Measurements from ENCODE around the gene SLC6A6.

Gene SLC6A6

GRCh38 chr3:14455571-14456317 lies 53.3 kb downstream of the SLC6A6 start:
- Histone ChIP-seq H3K27ac (ENCODE audit: low read length) (no peak overlapping the region), H3K9me3 (ENCODE audit: control insufficient read depth in 2 of 2, low read length in 2 of 2) (no peaks in the 10 kb centered on the region), H3K36me3 (ENCODE audit: control insufficient read depth in 2 of 2, insufficient read depth in 2 of 2, low read length in 2 of 2) (peaks cover 0 to 4% of the 10 kb centered on the region in 2 donors), H3K4me3 (ENCODE audit: low read length in 2 of 2) (no peak overlapping the region), H3K9ac (ENCODE audit: low read length in 2 of 2) (no peak overlapping the region), H3K27me3 (ENCODE audit: control insufficient read depth in 1 of 2, insufficient read depth in 2 of 2, low read length in 2 of 2) (no peaks in the 10 kb centered on the region), H3K4me1 (ENCODE audit: control insufficient read depth, insufficient read depth, low read length) (peaks cover 45% of the 10 kb centered on the region)

GRCh38 chr3:14456794-14457193 lies 54.4 kb downstream of the SLC6A6 start:
- H3K36me3 ChIP-seq (ENCODE audit: control insufficient read depth in 2 of 2, insufficient read depth in 2 of 2, low read length in 2 of 2): peaks cover 0 to 5% of the 10 kb centered on the region in 2 donors
- H3K4me3 ChIP-seq (ENCODE audit: low read length in 2 of 2): no peak overlapping the region
- H3K9ac ChIP-seq (ENCODE audit: low read length in 2 of 2): no peak overlapping the region
- no peaks in the 10 kb centered on the region for H3K27me3 ChIP-seq (ENCODE audit: control insufficient read depth in 1 of 2, insufficient read depth in 2 of 2, low read length in 2 of 2)
- no peaks in the 10 kb centered on the region for H3K9me3 ChIP-seq (ENCODE audit: control insufficient read depth in 2 of 2, low read length in 2 of 2)
- H3K27ac ChIP-seq (ENCODE audit: low read length): no peak overlapping the region
- peaks cover 45% of the 10 kb centered on the region for H3K4me1 ChIP-seq (ENCODE audit: control insufficient read depth, insufficient read depth, low read length)

- Histone ChIP-seq H3K4me1 (ENCODE audit: control insufficient read depth, insufficient read depth, low read length) (peaks cover 38% of the 10 kb centered on the region), H3K9me3 (ENCODE audit: control insufficient read depth in 2 of 2, low read length in 2 of 2) (no peaks in the 10 kb centered on the region), H3K27me3 (ENCODE audit: control insufficient read depth in 1 of 2, insufficient read depth in 2 of 2, low read length in 2 of 2) (no peaks in the 10 kb centered on the region), H3K27ac (ENCODE audit: low read length) (no peak overlapping the region), H3K9ac (ENCODE audit: low read length in 2 of 2) (no peak overlapping the region), H3K4me3 (ENCODE audit: low read length in 2 of 2) (no peak overlapping the region), H3K36me3 (ENCODE audit: control insufficient read depth in 2 of 2, insufficient read depth in 2 of 2, low read length in 2 of 2) (peaks cover under 1 to 5% of the 10 kb centered on the region in 2 donors)
Measured at GRCh38 chr3:14457481-14457880, 55.1 kb downstream of the SLC6A6 start.

- H3K4me1 ChIP-seq (ENCODE audit: control insufficient read depth, insufficient read depth, low read length): peaks cover 33% of the 10 kb centered on the region
- H3K9me3 ChIP-seq (ENCODE audit: control insufficient read depth in 2 of 2, low read length in 2 of 2): no peaks in the 10 kb centered on the region
- H3K36me3 ChIP-seq (ENCODE audit: control insufficient read depth in 2 of 2, insufficient read depth in 2 of 2, low read length in 2 of 2): peaks cover 5% of the 10 kb centered on the region in 2 donors
- no peak overlapping the region for H3K4me3 ChIP-seq (ENCODE audit: low read length in 2 of 2)
- no peaks in the 10 kb centered on the region for H3K27me3 ChIP-seq (ENCODE audit: control insufficient read depth in 1 of 2, insufficient read depth in 2 of 2, low read length in 2 of 2)
- no peak overlapping the region for H3K27ac ChIP-seq (ENCODE audit: low read length)
- no peak overlapping the region for H3K9ac ChIP-seq (ENCODE audit: low read length in 2 of 2)
Measured at GRCh38 chr3:14457999-14458398, 55.6 kb downstream of the SLC6A6 start.

- no peaks in the 10 kb centered on the region for H3K9me3 ChIP-seq (ENCODE audit: control insufficient read depth in 2 of 2, low read length in 2 of 2)
- no peaks in the 10 kb centered on the region for H3K27me3 ChIP-seq (ENCODE audit: control insufficient read depth in 1 of 2, insufficient read depth in 2 of 2, low read length in 2 of 2)
- H3K9ac ChIP-seq (ENCODE audit: low read length in 2 of 2): no peak overlapping the region
- peaks cover 27% of the 10 kb centered on the region for H3K4me1 ChIP-seq (ENCODE audit: control insufficient read depth, insufficient read depth, low read length)
- H3K36me3 ChIP-seq (ENCODE audit: control insufficient read depth in 2 of 2, insufficient read depth in 2 of 2, low read length in 2 of 2): peaks cover 5% of the 10 kb centered on the region in 2 donors
- no peak overlapping the region for H3K27ac ChIP-seq (ENCODE audit: low read length)
- no peak overlapping the region for H3K4me3 ChIP-seq (ENCODE audit: low read length in 2 of 2)
Measured at GRCh38 chr3:14458434-14459275, 56.2 kb downstream of the SLC6A6 start.

GRCh38 chr3:14459384-14459783 lies 57.0 kb downstream of the SLC6A6 start:
- Histone ChIP-seq H3K27ac (ENCODE audit: low read length) (no peak overlapping the region), H3K9ac (ENCODE audit: low read length in 2 of 2) (no peak overlapping the region), H3K4me1 (ENCODE audit: control insufficient read depth, insufficient read depth, low read length) (peaks cover 20% of the 10 kb centered on the region), H3K9me3 (ENCODE audit: control insufficient read depth in 2 of 2, low read length in 2 of 2) (no peaks in the 10 kb centered on the region), H3K4me3 (ENCODE audit: low read length in 2 of 2) (no peak overlapping the region), H3K36me3 (ENCODE audit: control insufficient read depth in 2 of 2, insufficient read depth in 2 of 2, low read length in 2 of 2) (peaks cover 5% of the 10 kb centered on the region in 2 donors), H3K27me3 (ENCODE audit: control insufficient read depth in 1 of 2, insufficient read depth in 2 of 2, low read length in 2 of 2) (no peaks in the 10 kb centered on the region)

DNA sequence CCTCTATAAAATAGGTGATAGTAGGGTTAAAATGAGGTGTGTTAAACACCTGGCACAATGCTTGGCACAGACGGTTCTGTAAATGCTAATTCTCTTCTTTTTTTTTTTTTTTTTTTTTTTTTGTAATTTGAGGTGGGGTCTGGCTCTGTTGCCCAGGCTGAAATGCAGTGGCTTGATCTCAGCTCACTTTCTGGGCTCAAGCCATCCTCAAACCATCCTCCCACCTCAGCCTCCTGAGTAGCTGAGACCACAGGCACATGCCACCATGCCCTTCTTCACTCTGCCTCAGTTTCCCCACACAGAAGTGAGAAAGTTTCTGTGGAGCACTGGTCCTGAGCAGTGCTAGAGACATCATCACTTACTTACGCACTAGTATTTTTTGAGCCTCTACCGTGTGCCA lies 57.4 kb downstream of the SLC6A6 start:
- Histone ChIP-seq H3K36me3 (ENCODE audit: control insufficient read depth in 2 of 2, insufficient read depth in 2 of 2, low read length in 2 of 2) (peaks cover 5% of the 10 kb centered on the region in 2 donors), H3K9me3 (ENCODE audit: control insufficient read depth in 2 of 2, low read length in 2 of 2) (no peaks in the 10 kb centered on the region), H3K27ac (ENCODE audit: low read length) (no peak overlapping the region)

DNA sequence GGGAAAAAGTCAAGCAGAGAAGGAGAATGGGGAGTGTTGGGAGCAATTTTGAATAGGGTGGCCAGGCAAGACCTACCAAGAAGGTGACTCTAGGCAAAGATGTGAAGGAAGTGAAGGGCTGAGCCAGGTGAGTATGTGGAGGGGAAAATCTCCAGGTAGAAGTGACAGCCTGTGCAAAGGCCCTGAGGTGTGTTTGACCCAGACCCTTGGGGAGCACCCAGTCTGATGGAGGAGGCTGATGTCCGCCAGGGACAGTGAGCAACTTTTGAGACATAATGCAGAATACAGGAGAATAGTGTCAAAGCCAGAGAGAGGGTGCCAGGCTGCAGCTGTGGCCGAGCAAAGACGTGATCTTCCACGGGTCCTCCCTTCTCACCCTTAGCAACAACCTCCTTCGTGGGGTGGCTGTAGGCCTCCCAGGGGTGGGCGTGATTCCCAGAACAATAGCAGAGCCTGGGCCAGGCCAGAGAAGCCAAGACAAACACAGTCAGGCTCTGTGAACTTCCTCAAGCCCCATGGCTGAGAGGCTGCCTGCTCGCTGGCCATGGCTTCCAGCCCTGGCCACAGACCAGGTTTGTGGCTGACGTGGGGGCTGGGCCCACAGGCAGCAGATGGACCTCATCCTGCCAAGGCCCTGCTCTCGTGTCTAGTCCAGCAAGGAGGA lies 58.1 kb downstream of the SLC6A6 start:
- peaks cover 9% of the 10 kb centered on the region for H3K4me1 ChIP-seq (ENCODE audit: control insufficient read depth, insufficient read depth, low read length)
- no peak overlapping the region for H3K9ac ChIP-seq (ENCODE audit: low read length in 2 of 2)
- no peaks in the 10 kb centered on the region for H3K27me3 ChIP-seq (ENCODE audit: control insufficient read depth in 1 of 2, insufficient read depth in 2 of 2, low read length in 2 of 2)
- H3K9me3 ChIP-seq (ENCODE audit: control insufficient read depth in 2 of 2, low read length in 2 of 2): no peaks in the 10 kb centered on the region
- peaks cover 5 to 7% of the 10 kb centered on the region in 2 donors for H3K36me3 ChIP-seq (ENCODE audit: control insufficient read depth in 2 of 2, insufficient read depth in 2 of 2, low read length in 2 of 2)
- no peak overlapping the region for H3K4me3 ChIP-seq (ENCODE audit: low read length in 2 of 2)
- no peak overlapping the region for H3K27ac ChIP-seq (ENCODE audit: low read length)

More for the DNA sequence above, 57.4 kb downstream of the SLC6A6 start:
- Histone ChIP-seq H3K4me1 (ENCODE audit: control insufficient read depth, insufficient read depth, low read length) (peaks cover 16% of the 10 kb centered on the region), H3K27me3 (ENCODE audit: control insufficient read depth in 1 of 2, insufficient read depth in 2 of 2, low read length in 2 of 2) (no peaks in the 10 kb centered on the region), H3K4me3 (ENCODE audit: low read length in 2 of 2) (no peak overlapping the region), H3K9ac (ENCODE audit: low read length in 2 of 2) (no peak overlapping the region)

GRCh38 chr3:14461006-14461747 lies 58.8 kb downstream of the SLC6A6 start:
- Histone ChIP-seq H3K27me3 (ENCODE audit: control insufficient read depth in 1 of 2, insufficient read depth in 2 of 2, low read length in 2 of 2) (no peaks in the 10 kb centered on the region), H3K9me3 (ENCODE audit: control insufficient read depth in 2 of 2, low read length in 2 of 2) (no peaks in the 10 kb centered on the region), H3K36me3 (ENCODE audit: control insufficient read depth in 2 of 2, insufficient read depth in 2 of 2, low read length in 2 of 2) (peaks cover 5 to 7% of the 10 kb centered on the region in 2 donors), H3K4me1 (ENCODE audit: control insufficient read depth, insufficient read depth, low read length) (peaks cover 7% of the 10 kb centered on the region), H3K9ac (ENCODE audit: low read length in 2 of 2) (no peak overlapping the region), H3K27ac (ENCODE audit: low read length) (no peak overlapping the region), H3K4me3 (ENCODE audit: low read length in 2 of 2) (no peak overlapping the region)

DNA sequence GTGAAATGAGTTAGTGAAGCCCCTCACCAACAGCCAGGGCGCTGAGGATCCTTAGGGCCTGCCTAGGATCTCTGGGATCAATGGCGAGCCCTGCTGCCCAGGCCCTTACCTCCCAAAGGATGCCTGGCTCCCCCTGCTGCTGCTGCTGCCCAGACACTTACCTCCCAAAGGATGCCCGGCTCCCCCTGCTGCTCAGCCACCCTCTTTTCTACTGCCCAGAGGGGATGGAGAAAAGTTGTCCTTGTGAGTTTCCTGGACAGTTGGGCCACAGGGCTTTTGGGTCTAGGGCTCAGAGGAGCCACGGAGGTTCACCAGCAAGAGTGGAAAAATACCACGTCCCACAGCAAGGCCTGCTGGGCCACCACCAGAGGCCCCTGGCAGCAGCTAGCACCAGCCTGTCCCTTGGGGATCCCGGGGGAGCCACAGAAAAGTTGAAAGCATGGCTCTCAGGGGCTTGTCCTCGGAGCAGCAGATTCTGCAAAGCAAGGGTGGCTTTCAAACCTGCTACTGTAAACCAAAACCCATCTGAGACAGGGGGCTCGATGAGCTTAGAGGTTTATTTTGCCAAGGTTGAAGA lies 59.4 kb downstream of the SLC6A6 start:
- no peaks in the 10 kb centered on the region for H3K27me3 ChIP-seq (ENCODE audit: control insufficient read depth in 1 of 2, insufficient read depth in 2 of 2, low read length in 2 of 2)
- H3K9ac ChIP-seq (ENCODE audit: low read length in 2 of 2): no peak overlapping the region
- H3K27ac ChIP-seq (ENCODE audit: low read length): no peak overlapping the region
- no peaks in the 10 kb centered on the region for H3K9me3 ChIP-seq (ENCODE audit: control insufficient read depth in 2 of 2, low read length in 2 of 2)
- H3K4me1 ChIP-seq (ENCODE audit: control insufficient read depth, insufficient read depth, low read length): peaks cover 7% of the 10 kb centered on the region
- H3K36me3 ChIP-seq (ENCODE audit: control insufficient read depth in 2 of 2, insufficient read depth in 2 of 2, low read length in 2 of 2): peaks cover 5 to 7% of the 10 kb centered on the region in 2 donors
- no peak overlapping the region for H3K4me3 ChIP-seq (ENCODE audit: low read length in 2 of 2)

Data from stomach smooth muscle (tissue), 2 donors.